GM12873 (cell line): ENCODE measurements around the gene FKBP15.

Source experiments
- TF ChIP-seq, protein P1 (sequence below): IDR thresholded peaks from 2 replicates; pipeline ENCODE4 v1.5.1; 2012; ENCODE audit warnings: low read depth, mild to moderate bottlenecking, moderate library complexity, low read length, control low read depth; ENCODE audit not compliant: insufficient read depth; ENCODE audit errors: missing control alignments

The FKBP15 gene

DNA sequence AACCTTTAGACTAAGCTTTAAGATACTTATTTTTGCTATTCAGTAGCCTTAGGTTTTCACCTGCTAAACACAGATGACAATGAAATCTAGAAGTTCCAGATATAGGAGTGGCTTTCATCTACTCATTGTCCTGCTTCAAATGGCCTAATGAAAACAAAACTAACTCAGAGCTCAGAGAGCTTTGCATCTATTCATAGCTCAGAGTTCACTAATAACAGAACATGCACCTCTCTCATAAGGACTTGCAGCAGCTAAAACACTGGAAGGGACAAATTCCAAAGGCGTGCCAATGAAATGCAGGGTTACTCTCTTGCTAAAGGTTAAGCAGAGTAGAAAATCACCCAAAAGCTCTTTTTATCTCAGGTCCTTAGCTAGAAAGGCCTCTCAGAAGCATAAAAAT is 41.2 kb downstream of the FKBP15 start:
- TF ChIP-seq, protein P1, sequence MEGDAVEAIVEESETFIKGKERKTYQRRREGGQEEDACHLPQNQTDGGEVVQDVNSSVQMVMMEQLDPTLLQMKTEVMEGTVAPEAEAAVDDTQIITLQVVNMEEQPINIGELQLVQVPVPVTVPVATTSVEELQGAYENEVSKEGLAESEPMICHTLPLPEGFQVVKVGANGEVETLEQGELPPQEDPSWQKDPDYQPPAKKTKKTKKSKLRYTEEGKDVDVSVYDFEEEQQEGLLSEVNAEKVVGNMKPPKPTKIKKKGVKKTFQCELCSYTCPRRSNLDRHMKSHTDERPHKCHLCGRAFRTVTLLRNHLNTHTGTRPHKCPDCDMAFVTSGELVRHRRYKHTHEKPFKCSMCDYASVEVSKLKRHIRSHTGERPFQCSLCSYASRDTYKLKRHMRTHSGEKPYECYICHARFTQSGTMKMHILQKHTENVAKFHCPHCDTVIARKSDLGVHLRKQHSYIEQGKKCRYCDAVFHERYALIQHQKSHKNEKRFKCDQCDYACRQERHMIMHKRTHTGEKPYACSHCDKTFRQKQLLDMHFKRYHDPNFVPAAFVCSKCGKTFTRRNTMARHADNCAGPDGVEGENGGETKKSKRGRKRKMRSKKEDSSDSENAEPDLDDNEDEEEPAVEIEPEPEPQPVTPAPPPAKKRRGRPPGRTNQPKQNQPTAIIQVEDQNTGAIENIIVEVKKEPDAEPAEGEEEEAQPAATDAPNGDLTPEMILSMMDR = no peak

DNA sequence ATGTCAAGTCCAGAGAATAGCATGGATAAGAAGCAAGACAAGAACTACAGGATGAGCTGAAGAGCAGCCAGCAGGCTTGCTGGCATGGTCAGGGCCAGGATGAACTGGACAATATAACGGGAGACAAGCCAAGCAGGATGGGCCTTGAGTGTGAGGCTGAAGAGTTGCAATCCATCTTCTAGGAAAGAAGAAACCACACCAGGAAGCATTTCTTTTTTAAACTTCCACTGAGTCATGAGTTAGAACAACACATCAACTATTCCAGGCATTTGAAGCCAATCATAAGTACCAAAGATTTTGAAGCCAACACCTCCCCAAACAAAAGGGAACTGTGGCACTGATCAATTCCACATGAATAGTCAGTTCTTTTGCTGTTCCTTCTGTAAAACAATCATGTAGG is 43.0 kb downstream of the FKBP15 start:
- TF ChIP-seq, protein P1 = no peak

DNA sequence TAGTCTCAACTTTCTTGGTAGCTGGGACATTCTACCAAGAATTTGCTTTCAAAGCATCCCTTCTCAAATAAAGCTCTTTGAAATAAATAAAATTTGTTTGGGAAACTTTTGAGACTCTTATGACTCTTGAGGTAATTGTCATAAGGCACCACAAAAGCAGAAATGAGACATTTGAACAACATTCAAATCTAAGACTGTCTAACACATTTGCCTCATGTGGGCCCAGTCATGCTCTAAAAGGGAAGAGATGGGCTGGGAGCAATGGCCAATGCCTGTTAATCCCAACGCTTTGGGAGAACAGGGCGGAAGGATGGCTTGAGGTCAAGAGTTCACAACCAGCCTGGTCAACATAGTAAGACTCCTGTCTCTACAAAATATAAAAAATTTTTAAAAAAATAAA is 43.8 kb downstream of the FKBP15 start:
- TF ChIP-seq, protein P1 = no peak

DNA sequence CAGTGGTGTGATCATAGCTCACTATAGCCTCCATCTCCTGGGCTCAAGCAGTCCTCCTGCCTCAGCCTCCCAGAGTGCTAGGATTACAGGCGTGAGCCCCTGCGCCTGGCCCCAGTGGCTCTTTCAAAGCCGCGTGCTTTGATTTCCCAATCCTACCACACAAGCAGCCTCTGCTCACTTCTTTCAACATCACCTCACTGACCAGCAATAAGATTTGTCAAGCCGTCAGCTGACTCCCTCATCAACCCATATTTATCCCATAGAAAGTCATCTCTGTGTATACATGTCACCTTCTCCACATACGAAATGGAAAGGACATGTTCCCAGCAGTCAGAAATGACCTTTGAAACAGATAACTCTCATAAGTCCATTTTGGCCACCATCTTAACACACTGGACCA is 44.3 kb downstream of the FKBP15 start:
- TF ChIP-seq, protein P1 = no peak

DNA sequence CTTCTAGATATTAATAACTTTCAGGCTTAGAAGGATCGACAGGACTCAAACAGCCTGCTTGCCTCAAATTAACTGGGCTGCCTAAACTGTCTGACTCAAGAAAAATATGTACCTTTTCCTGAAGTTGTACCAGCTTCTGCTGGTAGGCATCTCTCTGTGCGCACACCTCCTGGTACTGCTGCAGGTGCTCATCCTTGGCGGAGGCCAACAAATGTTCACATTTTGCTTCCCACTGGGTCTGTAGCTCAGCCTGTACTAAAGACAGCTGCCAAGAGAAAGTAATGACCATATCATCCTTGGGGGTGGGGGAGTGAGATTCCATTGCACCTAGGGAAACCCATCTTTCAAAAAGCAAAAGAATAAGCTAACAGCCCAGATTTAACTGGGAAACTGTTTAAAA is 47.7 kb downstream of the FKBP15 start:
- TF ChIP-seq, protein P1 = no peak

DNA sequence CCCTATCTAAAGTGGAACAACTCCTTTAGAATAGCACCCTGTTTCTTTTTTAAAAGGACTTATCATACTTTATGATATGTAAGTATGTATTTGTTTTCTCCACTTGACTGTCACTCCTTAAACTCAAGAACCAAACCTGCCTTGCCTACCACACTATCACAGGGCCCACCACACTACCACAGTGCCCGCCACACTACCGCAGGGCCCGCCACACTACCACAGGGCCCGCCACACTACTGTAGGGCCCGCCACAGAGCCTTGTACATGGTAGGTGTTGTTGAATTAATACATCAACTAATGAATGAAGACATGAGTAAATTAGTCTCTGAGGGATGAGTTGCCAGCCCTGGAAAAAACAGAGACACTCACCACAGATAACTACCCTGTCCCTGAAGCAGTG is 52.3 kb downstream of the FKBP15 start:
- TF ChIP-seq, protein P1 = no peak

DNA sequence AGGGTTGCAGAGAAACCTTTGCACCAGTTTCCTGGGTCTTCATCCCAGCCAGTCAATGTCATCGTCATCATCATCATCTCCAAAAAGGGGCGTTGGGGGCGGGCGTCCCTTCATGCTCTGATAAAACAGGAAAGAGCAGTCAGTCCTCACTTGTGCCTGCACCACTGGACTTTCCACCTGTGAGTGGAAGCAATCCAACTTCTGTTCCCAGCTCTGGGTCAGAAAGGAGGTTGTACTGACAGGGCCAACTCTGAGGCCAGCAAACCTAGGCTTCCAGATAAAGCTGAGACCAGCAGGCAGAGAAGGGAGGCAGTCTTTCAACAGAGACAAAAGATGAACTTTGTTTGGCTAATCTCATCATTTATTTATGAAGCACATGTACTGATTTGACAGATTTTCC is 55.0 kb downstream of the FKBP15 start:
- TF ChIP-seq, protein P1 = no peak
